H1 (cell line): ENCODE data around the gene GALNTL6. TPM values are rescaled to one million over a fixed set of nuclear protein-coding genes. Genes with fewer than 3 reads are reported as not detected.

ENCODE experiments used
- CTCF ChIA-PET: fragments of 300-600 bp; sonication (Branson Sonifier 250); formaldehyde crosslinking; loops from one replicate; lab custom pipeline; 2021; ENCODE audit not compliant: partially characterized antibody; lab: Charles Lee
- POLR2A ChIA-PET: fragments of 300-600 bp; sonication (Branson Sonifier 250); formaldehyde crosslinking; loops from one replicate; lab custom pipeline; 2021; ENCODE audit warnings: inconsistent platforms; ENCODE audit not compliant: partially characterized antibody; lab: Charles Lee
- DNase-seq, 2 experiments: peaks; one replicate each; pipeline versions ENCODE4 v3.0.0 to v3.0.0-alpha.2; 2010 to 2022; ENCODE audit warnings: low spot score in 2 of 2, low read depth in 1 of 2, mixed read lengths in 1 of 2
- FAIRE-seq: peaks from 2 replicates; lab custom pipeline; 2011; peaks lifted over from hg19 to GRCh38; lab: Jason Lieb, UNC
- H2AFZ ChIP-seq: 2 replicates; pipeline ENCODE4 v1.8.1; 2012; ENCODE audit warnings: low read length, inconsistent platforms
- H2AK5ac ChIP-seq: 2 replicates; pipeline ENCODE4 v1.6.1; 2013; ENCODE audit warnings: low read depth, low read length
- H2BK120ac ChIP-seq: replicated peaks from 2 replicates; pipeline ENCODE3; 2013; ENCODE audit warnings: low read depth, low read length, inconsistent platforms
- H2BK12ac ChIP-seq: 2 replicates; pipeline ENCODE4 v1.6.1; 2013; ENCODE audit warnings: low read depth, low read length
- H2BK15ac ChIP-seq: 2 replicates; pipeline ENCODE4 v1.6.1; 2013; ENCODE audit warnings: low read length
- H2BK20ac ChIP-seq: 2 replicates; pipeline ENCODE4 v1.6.1; 2013; ENCODE audit warnings: low read length
- H2BK5ac ChIP-seq: 2 replicates; pipeline ENCODE4 v1.6.1; 2013; ENCODE audit warnings: low read depth, low read length
- H3K14ac ChIP-seq: 2 replicates; pipeline ENCODE4 v1.6.1; 2013; ENCODE audit warnings: inconsistent platforms; ENCODE audit not compliant: insufficient read length
- H3K18ac ChIP-seq: 2 replicates; pipeline ENCODE4 v1.6.1; 2013; ENCODE audit warnings: low read length; ENCODE audit errors: extremely low read depth
- H3K23ac ChIP-seq: 2 replicates; pipeline ENCODE4 v1.6.1; 2013; ENCODE audit warnings: inconsistent platforms; ENCODE audit not compliant: insufficient read length
- H3K23me2 ChIP-seq: 2 replicates; pipeline ENCODE4 v1.6.1; 2013; ENCODE audit warnings: low read depth, low read length
- H3K27ac ChIP-seq: 2 replicates; pipeline ENCODE4 v1.6.1; 2011; ENCODE audit warnings: low read depth, low read length, inconsistent platforms
- H3K27me3 ChIP-seq, 4 experiments: replicated peaks in 1 of 4; 1 replicate in 1 of 4; 2 replicates in 3 of 4; pipeline versions ENCODE4 v1.6.1 to v1.8.1; 2011 to 2013; ENCODE audit warnings: low read length in 3 of 4, mild to moderate bottlenecking in 3 of 4, inconsistent platforms in 2 of 4, mixed read lengths in 2 of 4, moderate library complexity in 1 of 4; ENCODE audit not compliant: control insufficient read depth in 3 of 4, insufficient read depth in 3 of 4; ENCODE audit errors: extremely low read depth in 1 of 4
- H3K36me3 ChIP-seq, 4 experiments: 2 replicates each; pipeline versions ENCODE4 v1.6.1 to v1.8.1; 2011 to 2013; ENCODE audit warnings: mild to moderate bottlenecking in 4 of 4, low read length in 3 of 4, moderate library complexity in 2 of 4, control low read depth in 1 of 4, inconsistent platforms in 1 of 4; ENCODE audit not compliant: insufficient read depth in 4 of 4, control insufficient read depth in 2 of 4
- H3K4ac ChIP-seq: replicated peaks from 2 replicates; pipeline ENCODE3; 2013; ENCODE audit warnings: low read length, low read depth, mixed read lengths, inconsistent platforms; ENCODE audit not compliant: insufficient read length
- H3K4me1 ChIP-seq, 4 experiments: replicated peaks in 1 of 4; 1 replicate in 1 of 4; 2 replicates in 3 of 4; pipeline versions ENCODE4 v1.6.1 to v1.8.1; 2011 to 2013; ENCODE audit warnings: low read length in 3 of 4, inconsistent platforms in 2 of 4, mixed read lengths in 1 of 4; ENCODE audit not compliant: insufficient read depth in 4 of 4, control insufficient read depth in 3 of 4
- H3K4me2 ChIP-seq, 2 experiments: 2 replicates each; pipeline versions ENCODE4 v1.6.1 to v1.8.1; 2011 to 2013; ENCODE audit warnings: low read depth in 2 of 2, low read length in 2 of 2, control low read depth in 1 of 2, inconsistent platforms in 1 of 2, mild to moderate bottlenecking in 1 of 2; ENCODE audit not compliant: insufficient read depth in 1 of 2
- H3K4me3 ChIP-seq, 4 experiments: fragments of 200-600, 300-600 bp in 1 of 4; sonication (generic), shearing (Covaris generic), sonication (Bioruptor Twin) in 1 of 4; 2 replicates each; pipeline versions ENCODE4 v1.5.1 to v1.8.1; 2011 to 2016; ENCODE audit warnings: low read length in 4 of 4, low read depth in 3 of 4, control low read depth in 2 of 4, inconsistent platforms in 2 of 4, mild to moderate bottlenecking in 2 of 4, mixed read lengths in 1 of 4, moderate library complexity in 1 of 4; ENCODE audit not compliant: insufficient read depth in 2 of 4; ENCODE audit errors: extremely low read depth in 1 of 4
- H3K56ac ChIP-seq: replicated peaks from 2 replicates; pipeline ENCODE3; 2013; ENCODE audit warnings: low read depth, mild to moderate bottlenecking, mixed read lengths, low read length, inconsistent platforms; ENCODE audit not compliant: insufficient read length
- H3K79me1 ChIP-seq: 2 replicates; pipeline ENCODE4 v1.6.1; 2013; ENCODE audit warnings: low read depth, low read length, control low read depth
- H3K79me2 ChIP-seq, 2 experiments: 2 replicates each; pipeline versions ENCODE4 v1.6.1 to v1.8.1; 2012 to 2013; ENCODE audit warnings: low read length in 2 of 2, mild to moderate bottlenecking in 2 of 2, inconsistent platforms in 1 of 2; ENCODE audit not compliant: insufficient read depth in 2 of 2, control insufficient read depth in 1 of 2
- H3K9ac ChIP-seq, 4 experiments: replicated peaks in 1 of 4; 1 replicate in 1 of 4; 2 replicates in 3 of 4; pipeline versions ENCODE4 v1.6.1 to v1.8.1; 2011 to 2013; ENCODE audit warnings: low read depth in 3 of 4, low read length in 3 of 4, control low read depth in 2 of 4, mild to moderate bottlenecking in 2 of 4, moderate library complexity in 2 of 4, inconsistent platforms in 1 of 4; ENCODE audit errors: extremely low read depth in 1 of 4
- H3K9me3 ChIP-seq, 2 experiments: 2 replicates each; pipeline versions ENCODE4 v1.6.1 to v1.8.1; 2012 to 2013; ENCODE audit warnings: mild to moderate bottlenecking in 2 of 2, moderate library complexity in 2 of 2, control low read depth in 1 of 2, inconsistent platforms in 1 of 2, low read depth in 1 of 2, low read length in 1 of 2, mixed read lengths in 1 of 2; ENCODE audit not compliant: insufficient read depth in 2 of 2
- H4K20me1 ChIP-seq, 2 experiments: replicated peaks in 1 of 2; 2 replicates each; pipeline versions ENCODE3 to v1.8.1; 2011 to 2013; ENCODE audit warnings: inconsistent platforms in 2 of 2, low read length in 2 of 2, mild to moderate bottlenecking in 1 of 2; ENCODE audit not compliant: insufficient read depth in 2 of 2, control insufficient read depth in 1 of 2
- H4K5ac ChIP-seq: 2 replicates; pipeline ENCODE4 v1.6.1; 2013; ENCODE audit warnings: low read length, low read depth, mixed read lengths, inconsistent platforms; ENCODE audit not compliant: insufficient read length
- H4K8ac ChIP-seq: 2 replicates; pipeline ENCODE4 v1.8.0; 2013; ENCODE audit warnings: mild to moderate bottlenecking, moderate library complexity, low read length, inconsistent platforms; ENCODE audit not compliant: insufficient read depth; ENCODE audit errors: extremely low read depth
- H4K91ac ChIP-seq: replicated peaks from 2 replicates; pipeline ENCODE3; 2013; ENCODE audit warnings: low read length, mixed read lengths, inconsistent platforms; ENCODE audit not compliant: insufficient read length
- ASH2L ChIP-seq: fragments of 200-600, 300-600 bp; sonication (generic); IDR thresholded peaks from one replicate; pipeline ENCODE4 v1.7.1; 2017; ENCODE audit warnings: low read length
- CBX5 ChIP-seq: fragments of 300-800, 300-1000 bp; sonication (generic); IDR thresholded peaks from 2 replicates; pipeline ENCODE4 v1.7.1; 2016; ENCODE audit warnings: antibody characterized with exemption, low read length, low read depth
- CHD2 ChIP-seq: IDR thresholded peaks from 2 replicates; pipeline ENCODE4 v1.6.1; 2012; ENCODE audit warnings: low read length, improper control_type of control experiment
- FOSL1 ChIP-seq: IDR thresholded peaks from 2 replicates; pipeline ENCODE4 v1.6.1; 2011; ENCODE audit warnings: mild to moderate bottlenecking, low read depth, low read length, moderate library complexity; ENCODE audit not compliant: insufficient read depth
- GTF2F1 ChIP-seq: IDR thresholded peaks from 2 replicates; pipeline ENCODE4 v1.6.1; 2012; ENCODE audit warnings: low read depth, low read length, improper control_type of control experiment, borderline replicate concordance
- NANOG ChIP-seq: IDR thresholded peaks from 2 replicates; pipeline ENCODE4 v1.6.1; 2011; ENCODE audit warnings: low read length, low read depth, mild to moderate bottlenecking, inconsistent platforms; ENCODE audit not compliant: insufficient read depth, poor library complexity, severe bottlenecking
- RNF2 ChIP-seq: fragments of 200-900, 300-1000 bp; sonication (generic); IDR thresholded peaks from 2 replicates; pipeline ENCODE4 v1.7.1; 2016; ENCODE audit warnings: borderline replicate concordance, low read depth, mild to moderate bottlenecking, antibody characterized with exemption, low read length; ENCODE audit not compliant: poor library complexity, severe bottlenecking; ENCODE audit errors: missing control alignments
- SUZ12 ChIP-seq: fragments of 200-600 bp; sonication (generic); IDR thresholded peaks from 2 replicates; pipeline ENCODE4 v1.6.1; 2012; ENCODE audit warnings: mild to moderate bottlenecking, inconsistent platforms, low read length, moderate library complexity, mixed read lengths
- WGBS, 2 experiments: shearing (Covaris generic) in 1 of 2; methylation state at CpG; one replicate each; pipeline versions ENCODE4 v1.1.6 to v1.1.7; 2013 to 2015; ENCODE audit warnings: low lambda C conversion rate in 2 of 2, mixed read lengths in 2 of 2, inconsistent platforms in 1 of 2, low coverage in 1 of 2, missing lambda C conversion rate in 1 of 2; ENCODE audit not compliant: insufficient replicate concordance in 2 of 2, insufficient coverage in 1 of 2, insufficient read length in 1 of 2; ENCODE audit errors: extremely low coverage in 1 of 2, missing lambda C conversion rate in 1 of 2; 5-methylcytosine and 5-hydroxymethylcytosine counted together
- polyA plus RNA-seq, 7 experiments: library from polyadenylated mRNA; depleted of rRNA in 3 of 7; stranded (reverse) in 5 of 7; unstranded in 2 of 7; fragments of >200 nt in 5 of 7; fragments of 200-250 nt in 2 of 7; gene quantifications; 1 replicate in 5 of 7; 2 replicates in 1 of 7; 4 replicates in 1 of 7; pipeline versions ENCODE4 v1.2.1 to v1.2.3, GENCODE V29; 2011 to 2013; ENCODE audit warnings: missing spikeins in 2 of 7, mixed read lengths in 2 of 7
- total RNA-seq: library from RNA; stranded (reverse); fragmentation: NEBNext Ultra II Directional; extraction: Animal tissue kit (Norgen Biotek cat#: 25700); gene quantifications from 2 replicates; pipeline ENCODE4 v1.2.1, GENCODE V29; 2021

Gene GALNTL6
- total and polyA plus RNA-seq, 2 of the 8 experiments (the other 6 are each of a cell fraction or from before 2014, with no cell fraction given): 0.03 to 0.32 TPM

- no peak overlapping the region for H2BK20ac ChIP-seq
Measured at GRCh38 chr4:172900900-172901299, 1087.7 kb downstream of the GALNTL6 start.

More at GRCh38 chr4:172900900-172901299, 1087.7 kb downstream of the GALNTL6 start:
- Histone ChIP-seq H2BK12ac (no peak overlapping the region), H3K23me2 (no peaks in the 10 kb centered on the region), H4K20me1 (no peaks in the 10 kb centered on the region), H2BK120ac (no peak overlapping the region), H3K79me1 (no peaks in the 10 kb centered on the region), H3K9me3 (no peaks in the 10 kb centered on the region), H3K36me3 (no peaks in the 10 kb centered on the region), H4K91ac (no peak overlapping the region), H3K23ac (no peak overlapping the region), H3K4me2 (no peak overlapping the region), H3K18ac (no peak overlapping the region), H3K79me2 (no peaks in the 10 kb centered on the region), H3K9ac (no peak overlapping the region), H2BK5ac (no peak overlapping the region), H2AFZ (no peak overlapping the region), H2BK15ac (no peak overlapping the region), H3K4me3 (no peak overlapping the region), H3K27me3 (peaks cover 0 to 1% (median 0%) of the 10 kb centered on the region in 4 experiments; a peak in 1 of 7 replicates), H4K8ac (no peak overlapping the region), H3K27ac (no peak overlapping the region), H3K56ac (no peak overlapping the region), H2AK5ac (no peak overlapping the region), H3K14ac (no peak overlapping the region), H3K4ac (no peak overlapping the region), H4K5ac (no peak overlapping the region), H3K4me1 (no peaks in the 10 kb centered on the region)
- TF ChIP-seq SUZ12: no peak
- TF ChIP-seq CBX5: no peak
- TF ChIP-seq GTF2F1: no peak
- no peak for TF ChIP-seq RNF2
- no peak for TF ChIP-seq ASH2L
- no peak for TF ChIP-seq NANOG
- no peak for TF ChIP-seq FOSL1
- TF ChIP-seq CHD2: no peak
- CTCF ChIA-PET: interaction anchor here (1.2 kb wide), 1 partner anchor 112 kb away, joined by 5 read pairs; no protein-coding TSS in a partner anchor
- FAIRE-seq (no peak), DNase-seq (no peak)
- WGBS, 2 experiments: 89% methylated on average over 4 of the region's 4 CpGs; no CpG with 5 or more reads in 1 of the 2 experiments
- POLR2A ChIA-PET: no interaction called here
